GM23248 (cell line): Measurements from ENCODE around the gene GPM6B. TPM values are rescaled to one million over a fixed set of nuclear protein-coding genes. Genes with fewer than 3 reads are reported as not detected.

Experiments
- DNase-seq: peaks from one replicate; pipeline ENCODE4 v3.0.0-alpha.2; 2015
- H2AFZ ChIP-seq: fragments of 200-600 bp; sonication (generic); 2 replicates; pipeline ENCODE4 v1.6.1; 2016; ENCODE audit warnings: antibody characterized with exemption
- H3F3A ChIP-seq: fragments of 200-600 bp; sonication (generic); 2 replicates; pipeline ENCODE4 v1.6.1; 2016; ENCODE audit warnings: mild to moderate bottlenecking, antibody characterized with exemption, mixed run types; ENCODE audit not compliant: insufficient read depth
- H3K27ac ChIP-seq: fragments of 200-600 bp; sonication (generic); 2 replicates; pipeline ENCODE4 v1.5.1; 2016; ENCODE audit warnings: mild to moderate bottlenecking
- H3K27me3 ChIP-seq: fragments of 200-600 bp; sonication (generic); replicated peaks from 2 replicates; pipeline ENCODE4 v1.6.1; 2016; ENCODE audit warnings: mild to moderate bottlenecking; ENCODE audit not compliant: insufficient read depth
- H3K36me3 ChIP-seq: fragments of 200-600 bp; sonication (generic); 2 replicates; pipeline ENCODE4 v1.6.1; 2016; ENCODE audit warnings: low read depth, mild to moderate bottlenecking
- H3K4me1 ChIP-seq: fragments of 200-600 bp; sonication (generic); 2 replicates; pipeline ENCODE4 v1.6.1; 2016; ENCODE audit warnings: mild to moderate bottlenecking; ENCODE audit not compliant: insufficient read depth
- H3K4me2 ChIP-seq: fragments of 200-600 bp; sonication (generic); one replicate; pipeline ENCODE4 v1.6.1; 2016; ENCODE audit warnings: mild to moderate bottlenecking; ENCODE audit not compliant: unreplicated experiment
- H3K4me3 ChIP-seq: fragments of 200-600 bp; sonication (generic); 2 replicates; pipeline ENCODE4 v1.5.1; 2016; ENCODE audit warnings: mild to moderate bottlenecking
- H3K79me2 ChIP-seq: fragments of 200-600 bp; sonication (generic); 2 replicates; pipeline ENCODE4 v1.6.1; 2016; ENCODE audit warnings: mild to moderate bottlenecking; ENCODE audit not compliant: insufficient read depth
- H3K9ac ChIP-seq: fragments of 200-600 bp; sonication (generic); 2 replicates; pipeline ENCODE4 v1.6.1; 2016; ENCODE audit warnings: mild to moderate bottlenecking
- H3K9me2 ChIP-seq: fragments of 200-600 bp; sonication (generic); 2 replicates; pipeline ENCODE4 v1.6.1; 2016; ENCODE audit warnings: mixed run types, mild to moderate bottlenecking, moderate library complexity; ENCODE audit not compliant: insufficient read depth
- H3K9me3 ChIP-seq: fragments of 200-600 bp; sonication (generic); one replicate; pipeline ENCODE4 v1.6.1; 2017; ENCODE audit warnings: low read depth
- H4K20me1 ChIP-seq: fragments of 200-600 bp; sonication (generic); 2 replicates; pipeline ENCODE4 v1.6.0; 2016; ENCODE audit not compliant: insufficient read depth
- EZH2 ChIP-seq: fragments of 200-600 bp; sonication (generic); IDR thresholded peaks from 2 replicates; pipeline ENCODE4 v1.6.1; 2018; ENCODE audit warnings: antibody characterized with exemption, mild to moderate bottlenecking; ENCODE audit not compliant: insufficient read depth, poor library complexity, severe bottlenecking
- EZH2phosphoT487 ChIP-seq: fragments of 200-600 bp; sonication (generic); IDR thresholded peaks from 2 replicates; pipeline ENCODE4 v1.6.1; 2018; ENCODE audit warnings: antibody characterized with exemption, moderate library complexity, mild to moderate bottlenecking, low read depth; ENCODE audit not compliant: insufficient read depth
- WGBS, 2 experiments: methylation state at CpG; one replicate each; pipeline ENCODE4 v1.1.6; 2015 to 2017; ENCODE audit warnings: low lambda C conversion rate in 2 of 2, low coverage in 1 of 2; ENCODE audit errors: missing lambda C conversion rate in 2 of 2; 5-methylcytosine and 5-hydroxymethylcytosine counted together
- in situ Hi-C: fragments of 300-500 bp; cut with MboI; formaldehyde crosslinking; loops from 2 replicates; pipeline ENCODE4 v1.15.0; 2020
- polyA plus RNA-seq: library from polyadenylated mRNA; unstranded; fragments of >200 nt; fragmentation: Nextera tagmentation; extraction: Ambion mirVana; gene quantifications from 2 replicates; pipeline ENCODE4 v1.2.1, GENCODE V29; 2016
- total RNA-seq: library from RNA; depleted of rRNA; stranded (reverse); fragments of >200 nt; shearing (Covaris generic); gene quantifications from 2 replicates; pipeline ENCODE4 v1.2.3, GENCODE V29; 2014; rRNA removed

Gene GPM6B
- total RNA-seq (0.65 TPM in 1 of 2 replicates, not detected in the other), polyA plus RNA-seq (0.25 and 0.40 TPM in 2 replicates)

- no peak for TF ChIP-seq EZH2phosphoT487
- Histone ChIP-seq H2AFZ (no peak within 1 kb of the TSS), H3K27me3 (no peaks in the 10 kb centered on the region), H3K9me3 (no peaks in the 10 kb centered on the region), H3K4me1 (no peaks in the 10 kb centered on the region), H3K9ac (no peak within 1 kb of the TSS), H3K4me3 (no peak within 1 kb of the TSS), H3K79me2 (no peaks in the 10 kb centered on the region), H3K4me2 (no peak within 1 kb of the TSS), H3K9me2 (no peaks in the 10 kb centered on the region), H3K27ac (no peak within 1 kb of the TSS), H3K36me3 (no peaks in the 10 kb centered on the region), H3F3A (no peaks in the 10 kb centered on the region), H4K20me1 (no peaks in the 10 kb centered on the region)
- in situ Hi-C loops = no loop called here
- WGBS, 2 experiments = 44 to 52% methylated on average over 13 to 19 of the region's 19 CpGs
- no peak for DNase-seq
These were observed at the start of gene GPM6B for GRCh38 chrX:13816643-13817627. TSS of gene GPM6B (minus strand) at chrX:13817093. CDS start at chrX:13816904, 189 bp downstream.

GRCh38 chrX:13864264-13864663, 47.4 kb upstream of the GPM6B start:
- Histone ChIP-seq H4K20me1 (no peaks in the 10 kb centered on the region), H3K9me2 (no peaks in the 10 kb centered on the region), H3F3A (0 out of 2 replicates have a peak, but pooled peaks cover 6% of the 10 kb centered on the region), H2AFZ (no peak overlapping the region), H3K4me2 (no peak overlapping the region), H3K4me3 (no peak overlapping the region), H3K9me3 (no peaks in the 10 kb centered on the region), H3K27ac (no peak overlapping the region), H3K79me2 (no peaks in the 10 kb centered on the region), H3K27me3 (no peaks in the 10 kb centered on the region), H3K36me3 (no peaks in the 10 kb centered on the region), H3K9ac (no peak overlapping the region), H3K4me1 (peaks cover 13% of the 10 kb centered on the region)
- WGBS, 2 experiments = 40 to 44% methylated on average over 6 to 7 of the region's 7 CpGs
- in situ Hi-C loops = no loop called here
- DNase-seq = peak; percentile 30
- TF ChIP-seq EZH2 = no peak
- no peak for TF ChIP-seq EZH2phosphoT487

GRCh38 chrX:13863324-13863723, 46.4 kb upstream of the GPM6B start:
- peaks cover 6% of the 10 kb centered on the region; the same call in 1 of the 2 replicates for H3K4me1 ChIP-seq
- no peak for DNase-seq
- no peak overlapping the region for H3K4me3 ChIP-seq
- H4K20me1 ChIP-seq = no peaks in the 10 kb centered on the region
- in situ Hi-C loops = no loop called here
- 60 to 67% methylated on average over 3 of the region's 3 CpGs for WGBS, 2 experiments
- TF ChIP-seq EZH2 (no peak), EZH2phosphoT487 (no peak)
- H3F3A ChIP-seq = no peaks in the 10 kb centered on the region
- H3K36me3 ChIP-seq = no peaks in the 10 kb centered on the region
- H2AFZ ChIP-seq = no peak overlapping the region
- no peaks in the 10 kb centered on the region for H3K9me2 ChIP-seq
- H3K79me2 ChIP-seq = no peaks in the 10 kb centered on the region
- no peak overlapping the region for H3K4me2 ChIP-seq
- H3K9me3 ChIP-seq = no peaks in the 10 kb centered on the region
- no peak overlapping the region for H3K9ac ChIP-seq
- H3K27ac ChIP-seq = no peak overlapping the region
- H3K27me3 ChIP-seq = no peaks in the 10 kb centered on the region

- H3K4me3 ChIP-seq = no peak overlapping the region
- no peaks in the 10 kb centered on the region for H3K27me3 ChIP-seq
- H3K4me2 ChIP-seq = no peak overlapping the region
- no peaks in the 10 kb centered on the region for H3K9me3 ChIP-seq
- no peaks in the 10 kb centered on the region for H3K79me2 ChIP-seq
- in situ Hi-C loops = no loop called here
- WGBS, 2 experiments = 28 to 50% methylated on average over 1 of the region's 1 CpG
- no peaks in the 10 kb centered on the region for H3K36me3 ChIP-seq
- H3K9me2 ChIP-seq = no peaks in the 10 kb centered on the region
- H2AFZ ChIP-seq = no peak overlapping the region
- no peaks in the 10 kb centered on the region for H4K20me1 ChIP-seq
- no peak overlapping the region for H3K27ac ChIP-seq
- TF ChIP-seq EZH2 = no peak
- TF ChIP-seq EZH2phosphoT487 = no peak
- no peak overlapping the region for H3K9ac ChIP-seq
- H3F3A ChIP-seq = no peaks in the 10 kb centered on the region
- H3K4me1 ChIP-seq = no peaks in the 10 kb centered on the region
- no peak for DNase-seq
These were observed 42.8 kb upstream of the GPM6B start for GRCh38 chrX:13859724-13860123.
